H1 (cell line): ENCODE measurements around the gene REL. TPM values are rescaled to one million over a fixed set of nuclear protein-coding genes. Genes with fewer than 3 reads are reported as not detected.

Experiments used
- CHD7 ChIP-seq: fragments of 300-600 bp; sonication (generic); IDR thresholded peaks from 2 replicates; pipeline ENCODE4 v1.7.1; 2012; ENCODE audit warnings: low read length, moderate library complexity, mild to moderate bottlenecking, inconsistent platforms; ENCODE audit not compliant: insufficient replicate concordance
- HDAC2 ChIP-seq, 2 experiments: fragments of 300-600 bp in 1 of 2; sonication (generic) in 1 of 2; IDR thresholded peaks; 2 replicates each; pipeline ENCODE4 v1.6.1; 2011 to 2012; ENCODE audit warnings: low read depth in 2 of 2, low read length in 2 of 2, mild to moderate bottlenecking in 2 of 2, moderate library complexity in 2 of 2, borderline replicate concordance in 1 of 2, inconsistent platforms in 1 of 2
- SIN3A ChIP-seq, 2 experiments: IDR thresholded peaks in 1 of 2; conservative IDR thresholded peaks in 1 of 2; 2 replicates each; pipeline ENCODE4 v1.6.1; 2011 to 2012; ENCODE audit warnings: low read length in 2 of 2, improper control_type of control experiment in 1 of 2, low read depth in 1 of 2, mild to moderate bottlenecking in 1 of 2
- YY1 ChIP-seq: IDR thresholded peaks from 2 replicates; pipeline ENCODE4 v1.6.1; 2011; ENCODE audit warnings: low read depth, mild to moderate bottlenecking, low read length
- polyA plus RNA-seq, 7 experiments: library from polyadenylated mRNA; depleted of rRNA in 3 of 7; stranded (reverse) in 5 of 7; unstranded in 2 of 7; fragments of >200 nt in 5 of 7; fragments of 200-250 nt in 2 of 7; gene quantifications; 1 replicate in 5 of 7; 2 replicates in 1 of 7; 4 replicates in 1 of 7; pipeline versions ENCODE4 v1.2.1 to v1.2.3, GENCODE V29; 2011 to 2013; ENCODE audit warnings: missing spikeins in 2 of 7, mixed read lengths in 2 of 7
- total RNA-seq: library from RNA; stranded (reverse); fragmentation: NEBNext Ultra II Directional; extraction: Animal tissue kit (Norgen Biotek cat#: 25700); gene quantifications from 2 replicates; pipeline ENCODE4 v1.2.1, GENCODE V29; 2021
- TF ChIP-seq, protein P1 (sequence below): IDR thresholded peaks from 2 replicates; pipeline ENCODE4 v1.6.1; 2012; ENCODE audit warnings: low read length, inconsistent platforms
- TF ChIP-seq, protein P2 (sequence below): IDR thresholded peaks from 2 replicates; pipeline ENCODE4 v1.6.1; 2012; ENCODE audit warnings: inconsistent platforms

Gene REL
- total and polyA plus RNA-seq, 2 of the 8 experiments (the other 6 are each of a cell fraction or from before 2014, with no cell fraction given), result 1.5 to 7.5 TPM

GRCh38 chr2:60881047-60881932 lies at the start of gene REL (continued):
- TF ChIP-seq HDAC2 (IDR thresholded peaks at IDR 0.05; ENCODE audit: borderline replicate concordance in 1 of 2, low read depth in 2 of 2, low read length in 2 of 2) (peak in 1 of 2 experiments; percentile 26; a peak in 1 of 4 replicates), SIN3A (conservative IDR thresholded peaks at IDR 0.05 in 1 of 2, IDR thresholded peaks at IDR 0.05 in 1 of 2; ENCODE audit: low read depth in 1 of 2, low read length in 2 of 2) (peak in 1 of 2 experiments; percentile 81; a peak in 2 of 4 replicates), YY1 (peak; percentile 73), CHD7 (no peak)
- TF ChIP-seq, protein P1, sequence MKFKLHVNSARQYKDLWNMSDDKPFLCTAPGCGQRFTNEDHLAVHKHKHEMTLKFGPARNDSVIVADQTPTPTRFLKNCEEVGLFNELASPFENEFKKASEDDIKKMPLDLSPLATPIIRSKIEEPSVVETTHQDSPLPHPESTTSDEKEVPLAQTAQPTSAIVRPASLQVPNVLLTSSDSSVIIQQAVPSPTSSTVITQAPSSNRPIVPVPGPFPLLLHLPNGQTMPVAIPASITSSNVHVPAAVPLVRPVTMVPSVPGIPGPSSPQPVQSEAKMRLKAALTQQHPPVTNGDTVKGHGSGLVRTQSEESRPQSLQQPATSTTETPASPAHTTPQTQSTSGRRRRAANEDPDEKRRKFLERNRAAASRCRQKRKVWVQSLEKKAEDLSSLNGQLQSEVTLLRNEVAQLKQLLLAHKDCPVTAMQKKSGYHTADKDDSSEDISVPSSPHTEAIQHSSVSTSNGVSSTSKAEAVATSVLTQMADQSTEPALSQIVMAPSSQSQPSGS, result no peak
- TF ChIP-seq, protein P2, sequence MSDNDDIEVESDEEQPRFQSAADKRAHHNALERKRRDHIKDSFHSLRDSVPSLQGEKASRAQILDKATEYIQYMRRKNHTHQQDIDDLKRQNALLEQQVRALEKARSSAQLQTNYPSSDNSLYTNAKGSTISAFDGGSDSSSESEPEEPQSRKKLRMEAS, result peak; percentile 26; the same call in 1 of the 2 replicates
